ENCODE measurements around the gene BICDL1. TPM values are rescaled to one million over a fixed set of nuclear protein-coding genes. Genes with fewer than 3 reads are reported as not detected.
"Not testable (repeated sequence)": the region's sequence is repeated elsewhere in the genome, so short reads cannot be mapped to it uniquely, and the experiment has no call there.

The BICDL1 gene
- total RNA-seq, 2 experiments from 2014 or later, result 128 to 133 TPM

DNA sequence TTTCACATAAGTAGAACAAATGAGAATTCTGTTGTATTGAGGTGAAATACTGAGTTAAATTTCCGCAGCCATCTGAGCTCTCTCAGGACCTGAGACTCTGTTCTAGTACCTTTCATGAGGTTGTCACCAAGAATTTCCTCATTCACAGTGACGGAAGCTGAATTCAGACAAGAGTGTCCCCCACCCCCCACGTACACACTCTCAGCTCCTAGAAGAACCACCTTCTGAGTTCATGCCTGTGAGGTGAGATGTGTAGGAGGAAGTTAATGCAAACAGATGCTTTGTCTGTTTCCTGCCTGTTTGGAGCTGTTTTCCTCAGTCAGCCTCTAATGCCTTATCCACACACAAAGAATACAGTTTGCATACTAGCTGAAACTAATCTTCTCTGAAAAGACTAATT is 18.2 kb downstream of the BICDL1 start:
- Mint-ChIP-seq H3K27ac (peak overlapping the region; percentile 97), H3K4me1 (ENCODE audit: low read depth) (peaks cover 70% of the 10 kb centered on the region), H3K27me3 (ENCODE audit: low read depth) (no peaks in the 10 kb centered on the region), H3K36me3 (ENCODE audit: low read depth) (peaks cover 50% of the 10 kb centered on the region), H3K4me3 (peak overlapping the region; percentile 56), H3K9me3 (no peaks in the 10 kb centered on the region)
- intact Hi-C loops (cut with micrococcal nuclease), result loop anchor here (1.0 to 10.0 kb wide), 6 partner anchors 19 to 1632 kb away; partner anchors contain the start of genes CIT, SUDS3 and TAOK3
- DNase-seq, result peak; percentile 89
- CTCF ChIA-PET, result interaction anchor here (1.4 to 2.2 kb wide), 3 partner anchors 9 to 80 kb away, joined by 5 to 15 read pairs (median 12); partner anchors contain the start of gene BICDL1

DNA sequence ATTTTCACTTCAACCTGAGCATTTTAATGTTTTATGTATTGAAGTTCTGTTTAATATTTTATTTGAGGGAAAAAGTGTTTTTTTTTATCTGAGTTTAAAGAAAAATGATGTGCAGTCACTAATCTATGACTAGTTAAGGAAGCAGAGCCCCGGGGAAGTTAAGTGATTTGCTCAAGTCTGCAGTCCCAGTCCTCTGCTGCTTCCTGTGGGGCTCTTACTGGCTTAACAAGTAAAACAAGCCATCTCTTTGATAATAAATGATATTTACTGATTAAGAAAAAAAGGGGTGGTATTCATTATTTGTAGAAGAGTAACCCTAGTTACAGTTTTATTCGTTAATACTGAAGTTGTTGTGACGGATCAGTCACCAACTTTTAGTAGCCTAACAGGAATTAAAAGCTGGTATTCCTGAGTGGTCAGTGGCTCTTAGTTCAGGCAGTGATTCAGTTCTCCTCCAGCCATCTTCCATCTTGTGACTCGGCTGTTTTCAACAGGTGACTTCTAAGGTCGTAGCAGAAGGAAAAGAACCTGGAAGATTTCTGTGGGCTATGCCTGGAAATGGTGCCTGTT is 21.7 kb downstream of the BICDL1 start:
- DNase-seq, result peak; percentile 69

GRCh38 chr12:120012067-120012621 is 23.1 kb downstream of the BICDL1 start:
- Mint-ChIP-seq H3K27ac (peak overlapping the region; percentile 97), H3K9me3 (no peaks in the 10 kb centered on the region), H3K4me3 (peak overlapping the region; percentile 73), H3K27me3 (ENCODE audit: low read depth) (no peaks in the 10 kb centered on the region), H3K4me1 (ENCODE audit: low read depth) (peaks cover 87% of the 10 kb centered on the region), H3K36me3 (ENCODE audit: low read depth) (peaks cover 50% of the 10 kb centered on the region)
- intact Hi-C loops (cut with micrococcal nuclease), result loop anchor here (1.0 to 10.0 kb wide), 11 partner anchors 24 to 1977 kb away; partner anchors contain the start of genes RNF10, RNU4-2 and RPLP0
- CTCF ChIA-PET, result interaction anchor here (1.2 to 1.7 kb wide), 2 partner anchors 22 to 23 kb away, joined by 3 to 7 read pairs; no protein-coding TSS in a partner anchor
- DNase-seq, result peak; percentile 94

More for the DNA sequence above, 21.7 kb downstream of the BICDL1 start:
- Mint-ChIP-seq H3K9me3 (no peaks in the 10 kb centered on the region), H3K4me1 (ENCODE audit: low read depth) (peaks cover 88% of the 10 kb centered on the region), H3K36me3 (ENCODE audit: low read depth) (peaks cover 46% of the 10 kb centered on the region), H3K27me3 (ENCODE audit: low read depth) (no peaks in the 10 kb centered on the region), H3K4me3 (peak overlapping the region; percentile 73), H3K27ac (peak overlapping the region; percentile 97)
- CTCF ChIA-PET, result interaction anchor here (1.2 to 1.7 kb wide), 2 partner anchors 20 to 30 kb away, joined by 3 to 7 read pairs; no protein-coding TSS in a partner anchor
- intact Hi-C loops (cut with micrococcal nuclease), result loop anchor here (5.0 to 10.0 kb wide), 3 partner anchors 524 to 1976 kb away; partner anchors contain the start of gene RNF10

- Mint-ChIP-seq H3K27me3 (ENCODE audit: low read depth) (no peaks in the 10 kb centered on the region), H3K9me3 (no peaks in the 10 kb centered on the region), H3K4me3 (peak overlapping the region; percentile 31), H3K27ac (peak overlapping the region; percentile 97), H3K36me3 (ENCODE audit: low read depth) (peaks cover 46% of the 10 kb centered on the region), H3K4me1 (ENCODE audit: low read depth) (peaks cover 84% of the 10 kb centered on the region)
- peak; percentile 78 for DNase-seq
- intact Hi-C loops (cut with micrococcal nuclease), result loop anchor here (2.0 to 10.0 kb wide), 4 partner anchors 239 to 1979 kb away; partner anchors contain the start of gene RNF10
- CTCF ChIA-PET, result interaction anchor here (1.2 kb wide), 1 partner anchor 21 kb away, joined by 3 read pairs; no protein-coding TSS in a partner anchor
These were observed 24.8 kb downstream of the BICDL1 start for GRCh38 chr12:120013659-120014380.

DNA sequence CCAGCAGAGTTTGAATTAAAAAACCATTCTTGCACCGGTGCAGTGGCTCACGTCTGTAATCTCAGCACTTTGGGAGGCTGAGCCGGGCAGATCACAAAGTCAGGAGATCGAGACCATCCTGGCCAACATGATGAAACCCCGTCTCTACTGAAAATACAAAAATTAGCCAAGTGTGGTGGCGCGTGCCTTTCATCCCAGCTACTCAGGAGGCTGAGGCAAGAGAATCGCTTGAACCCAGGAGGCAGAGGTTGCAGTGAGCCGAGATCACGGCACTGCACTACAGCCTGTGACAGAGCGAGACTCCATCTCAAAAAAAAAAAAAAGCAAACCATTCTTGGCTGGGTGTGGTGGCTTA is 25.3 kb downstream of the BICDL1 start:
- Mint-ChIP-seq H3K27ac (peak overlapping the region; percentile 97), H3K4me3 (peak overlapping the region; percentile 31), H3K36me3 (ENCODE audit: low read depth) (peaks cover 45% of the 10 kb centered on the region), H3K4me1 (ENCODE audit: low read depth) (peaks cover 83% of the 10 kb centered on the region)
- CTCF ChIA-PET, result interaction anchor here (0.9 to 1.5 kb wide), 2 partner anchors 33 to 73 kb away, joined by 3 read pairs; no protein-coding TSS in a partner anchor
- not testable (repeated sequence) for H3K9me3 Mint-ChIP-seq; DNase-seq; H3K27me3 Mint-ChIP-seq (ENCODE audit: low read depth)
- intact Hi-C loops (cut with micrococcal nuclease), result loop anchor here (5.0 to 10.0 kb wide), 3 partner anchors 520 to 1980 kb away; partner anchors contain the start of gene RNF10

DNA sequence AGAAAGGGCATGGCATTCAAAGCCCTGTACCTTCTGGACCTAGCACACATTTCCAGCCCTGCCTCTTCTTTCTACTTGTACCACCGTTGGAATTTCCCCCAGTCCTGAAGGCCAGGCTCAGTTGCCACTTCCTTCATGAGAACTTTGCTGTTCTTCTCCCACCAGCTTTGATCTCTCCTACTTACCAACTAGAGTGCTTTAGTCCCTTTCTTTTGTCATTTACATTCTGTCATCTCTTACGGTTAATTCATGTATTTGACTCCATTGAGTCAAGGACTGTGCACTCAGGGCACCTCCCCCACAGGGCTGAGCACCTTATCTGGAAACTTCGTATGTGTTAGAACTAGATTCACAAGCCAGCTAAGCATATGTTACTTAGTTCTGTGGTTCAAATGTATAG is 26.3 kb downstream of the BICDL1 start:
- peaks cover 83% of the 10 kb centered on the region for H3K4me1 Mint-ChIP-seq (ENCODE audit: low read depth)
- H3K9me3 Mint-ChIP-seq, result no peaks in the 10 kb centered on the region
- CTCF ChIA-PET, result interaction anchor here (0.6 to 1.5 kb wide), 3 partner anchors 32 to 72 kb away, joined by 3 to 4 read pairs (median 3); no protein-coding TSS in a partner anchor
- H3K36me3 Mint-ChIP-seq (ENCODE audit: low read depth), result peaks cover 41% of the 10 kb centered on the region
- peak overlapping the region; percentile 97 for H3K27ac Mint-ChIP-seq
- peak overlapping the region; percentile 44 for H3K4me3 Mint-ChIP-seq
- H3K27me3 Mint-ChIP-seq (ENCODE audit: low read depth), result no peaks in the 10 kb centered on the region
- DNase-seq, result peak; percentile 92
- intact Hi-C loops (cut with micrococcal nuclease), result loop anchor here (1.0 to 10.0 kb wide), 4 partner anchors 26 to 1981 kb away; partner anchors contain the start of gene RNF10

- peaks cover 43% of the 10 kb centered on the region for H3K36me3 Mint-ChIP-seq (ENCODE audit: low read depth)
- CTCF ChIA-PET, result interaction anchor here (0.5 to 1.2 kb wide), 3 partner anchors 9 to 95 kb away, joined by 4 to 5 read pairs (median 4); no protein-coding TSS in a partner anchor
These were observed 27.2 kb downstream of the BICDL1 start for GRCh38 chr12:120016199-120016598.

DNA sequence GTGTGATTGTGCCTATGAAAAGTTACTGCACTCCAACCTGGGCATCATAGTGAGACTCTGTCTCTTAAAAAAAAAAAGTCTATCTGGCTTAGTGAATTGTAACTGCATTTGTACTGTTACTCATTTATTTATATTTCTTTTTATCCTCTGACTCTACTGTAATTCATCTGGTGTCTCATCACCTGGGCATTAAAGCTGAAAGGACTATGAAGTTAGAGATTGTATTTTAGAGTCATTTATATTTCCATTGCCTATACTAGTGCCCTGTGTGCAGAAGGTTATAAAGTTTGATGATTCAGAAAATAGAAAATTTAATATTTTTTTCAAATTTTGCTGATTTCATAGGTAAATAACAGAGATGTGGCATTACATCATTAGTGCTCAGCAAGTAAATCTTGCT is 30.2 kb downstream of the BICDL1 start:
- no peak overlapping the region for H3K4me3 Mint-ChIP-seq
- H3K9me3 Mint-ChIP-seq, result peaks cover 6% of the 10 kb centered on the region
- peaks cover 57% of the 10 kb centered on the region for H3K36me3 Mint-ChIP-seq (ENCODE audit: low read depth)
- intact Hi-C loops (cut with micrococcal nuclease), result loop anchor here (10.0 kb wide), 2 partner anchors 516 to 1984 kb away; partner anchors contain the start of gene RNF10
- H3K27me3 Mint-ChIP-seq (ENCODE audit: low read depth), result no peaks in the 10 kb centered on the region
- DNase-seq, result no peak
- H3K27ac Mint-ChIP-seq, result peak overlapping the region; percentile 61
- peaks cover 53% of the 10 kb centered on the region for H3K4me1 Mint-ChIP-seq (ENCODE audit: low read depth)
- CTCF ChIA-PET, result no interaction called here

More at GRCh38 chr12:120016199-120016598, 27.2 kb downstream of the BICDL1 start:
- H3K27me3 Mint-ChIP-seq (ENCODE audit: low read depth); H3K9me3 Mint-ChIP-seq; DNase-seq: not testable (repeated sequence)
- Mint-ChIP-seq H3K4me3 (peak overlapping the region; percentile 57), H3K27ac (peak overlapping the region; percentile 97), H3K4me1 (ENCODE audit: low read depth) (peaks cover 75% of the 10 kb centered on the region)
- intact Hi-C loops (cut with micrococcal nuclease), result loop anchor here (10.0 kb wide), 2 partner anchors 519 to 1981 kb away; partner anchors contain the start of gene RNF10

- Mint-ChIP-seq H3K9me3 (peaks cover 7% of the 10 kb centered on the region), H3K4me1 (ENCODE audit: low read depth) (peaks cover 46% of the 10 kb centered on the region), H3K4me3 (no peak overlapping the region), H3K27ac (peak overlapping the region; percentile 51), H3K36me3 (ENCODE audit: low read depth) (peaks cover 58% of the 10 kb centered on the region), H3K27me3 (ENCODE audit: low read depth) (no peaks in the 10 kb centered on the region)
- CTCF ChIA-PET, result interaction anchor here (0.9 kb wide), 1 partner anchor 29 kb away, joined by 3 read pairs; no protein-coding TSS in a partner anchor
- intact Hi-C loops (cut with micrococcal nuclease), result loop anchor here (10.0 kb wide), 2 partner anchors 515 to 1985 kb away; partner anchors contain the start of gene RNF10
- no peak for DNase-seq
These were observed 30.9 kb downstream of the BICDL1 start for GRCh38 chr12:120019938-120020337.

- H3K27me3 Mint-ChIP-seq (ENCODE audit: low read depth), result no peaks in the 10 kb centered on the region
- H3K4me3 Mint-ChIP-seq, result no peak overlapping the region
- H3K36me3 Mint-ChIP-seq (ENCODE audit: low read depth), result peaks cover 45% of the 10 kb centered on the region
- CTCF ChIA-PET, result no interaction called here
- H3K9me3 Mint-ChIP-seq, result peaks cover 7% of the 10 kb centered on the region
- no peak overlapping the region for H3K27ac Mint-ChIP-seq
- peaks cover 9% of the 10 kb centered on the region for H3K4me1 Mint-ChIP-seq (ENCODE audit: low read depth)
- intact Hi-C loops (cut with micrococcal nuclease), result no loop called here
- no peak for DNase-seq
These were observed 35.2 kb downstream of the BICDL1 start for GRCh38 chr12:120024193-120024592.

DNA sequence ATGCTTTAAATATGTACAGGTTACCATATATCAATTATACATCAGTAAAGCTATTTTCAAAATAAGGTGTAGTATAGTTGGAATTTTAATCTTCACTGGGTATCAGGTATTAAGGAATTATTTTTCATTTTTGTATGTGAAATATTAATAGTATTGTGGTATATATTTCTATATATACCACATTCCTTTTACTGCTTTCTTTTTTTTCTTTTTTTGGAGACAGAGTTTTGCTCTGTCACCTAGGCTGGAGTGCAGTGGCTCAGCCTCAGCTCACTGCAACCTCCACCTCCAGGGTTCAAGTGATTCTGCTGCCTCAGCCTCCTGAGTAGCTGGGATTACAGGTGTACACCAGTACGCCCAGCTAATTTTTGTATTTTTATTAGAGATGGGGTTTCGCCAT is 36.6 kb downstream of the BICDL1 start:
- CTCF ChIA-PET, result no interaction called here
- H3K4me1 Mint-ChIP-seq (ENCODE audit: low read depth), result peaks cover 1% of the 10 kb centered on the region
- no peak for DNase-seq
- intact Hi-C loops (cut with micrococcal nuclease), result no loop called here
- H3K36me3 Mint-ChIP-seq (ENCODE audit: low read depth), result peaks cover 46% of the 10 kb centered on the region
- no peak overlapping the region for H3K27ac Mint-ChIP-seq
- H3K27me3 Mint-ChIP-seq (ENCODE audit: low read depth), result no peaks in the 10 kb centered on the region
- peaks cover 7% of the 10 kb centered on the region for H3K9me3 Mint-ChIP-seq
- H3K4me3 Mint-ChIP-seq, result no peak overlapping the region

Data from activated naive CD4-positive, alpha-beta T cell treated with anti-CD3 and anti-CD28 coated beads for 36 hours (primary cell).